HL-60 (cell line): ENCODE data around the gene STON1.

Experiments
- DNase-seq, 2 experiments: peaks; one replicate each; pipeline ENCODE4 v3.0.0-alpha.2; 2010 to 2020; ENCODE audit warnings: low read depth in 1 of 2, low spot score in 1 of 2
- H3K27ac ChIP-seq: fragments of 250-450 bp; sonication (Bioruptor Pico); replicated peaks from 2 replicates; pipeline ENCODE4 v1.5.1; 2020; ENCODE audit warnings: mild to moderate bottlenecking, moderate library complexity
- H3K27me3 ChIP-seq: fragments of 250-450 bp; sonication (Bioruptor Pico); 2 replicates; pipeline ENCODE4 v1.5.1; 2021; ENCODE audit warnings: mild to moderate bottlenecking, moderate library complexity; ENCODE audit not compliant: insufficient read depth, poor library complexity, severe bottlenecking
- H3K4me3 ChIP-seq: replicated peaks from 2 replicates; pipeline ENCODE4 v1.5.1; 2011; ENCODE audit warnings: mild to moderate bottlenecking, control low read depth, low read length; ENCODE audit not compliant: insufficient read depth
- GABPA ChIP-seq: IDR thresholded peaks from 2 replicates; pipeline ENCODE4 v1.6.1; 2012; ENCODE audit warnings: low read depth
- POLR2AphosphoS5 ChIP-seq: IDR thresholded peaks from 2 replicates; pipeline ENCODE4 v1.6.1; 2012; ENCODE audit warnings: low read depth
- SPI1 ChIP-seq: IDR thresholded peaks from 2 replicates; pipeline ENCODE4 v1.6.1; 2012; ENCODE audit warnings: low read depth, mild to moderate bottlenecking, borderline replicate concordance
- TF ChIP-seq, protein P1 (sequence below): IDR thresholded peaks from one replicate; pipeline ENCODE4 v1.5.1; 2011; ENCODE audit warnings: low read length, control low read depth, inconsistent platforms; ENCODE audit not compliant: insufficient read depth
- TF ChIP-seq, protein P2 (sequence below): IDR thresholded peaks from 2 replicates; pipeline ENCODE4 v1.6.1; 2012; ENCODE audit warnings: low read depth; ENCODE audit not compliant: insufficient replicate concordance

STON1 gene

DNA sequence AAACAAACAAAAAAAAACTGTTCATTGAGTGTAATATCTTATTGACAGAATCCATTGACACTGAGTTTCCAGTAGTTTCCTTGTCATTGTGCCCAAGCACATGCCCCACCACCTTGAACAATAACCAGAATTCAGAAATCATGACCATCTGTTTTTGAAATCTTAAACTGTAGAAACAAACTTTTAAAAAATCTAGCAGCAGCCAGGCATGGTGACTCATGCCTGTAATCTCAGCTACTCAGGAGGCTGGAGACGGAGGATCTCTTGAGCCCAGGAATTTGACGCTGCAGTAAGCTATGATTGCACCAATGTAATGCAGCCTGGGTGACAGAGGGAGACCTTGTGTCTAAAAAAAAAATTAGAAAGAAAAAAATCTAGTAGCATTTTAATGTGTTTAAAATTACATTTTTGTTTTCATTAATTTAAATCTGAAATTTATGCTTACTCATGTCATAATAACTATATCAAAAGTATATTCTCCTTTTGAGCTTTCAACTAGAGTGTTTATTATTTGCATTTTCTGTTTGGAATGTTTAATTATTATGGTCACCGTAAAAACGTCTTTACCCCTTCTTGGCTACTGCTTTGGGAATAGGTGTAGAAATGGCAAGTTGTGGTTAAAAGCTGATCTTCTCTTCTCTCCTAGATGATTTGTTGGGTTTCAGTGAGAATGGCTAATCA, 25.2 kb upstream of the STON1 start:
- H3K27ac ChIP-seq, result no peak overlapping the region
- no peak for DNase-seq
- H3K4me3 ChIP-seq, result no peak overlapping the region
- no peaks in the 10 kb centered on the region for H3K27me3 ChIP-seq
- no peak for TF ChIP-seq GABPA
- TF ChIP-seq, protein P1, sequence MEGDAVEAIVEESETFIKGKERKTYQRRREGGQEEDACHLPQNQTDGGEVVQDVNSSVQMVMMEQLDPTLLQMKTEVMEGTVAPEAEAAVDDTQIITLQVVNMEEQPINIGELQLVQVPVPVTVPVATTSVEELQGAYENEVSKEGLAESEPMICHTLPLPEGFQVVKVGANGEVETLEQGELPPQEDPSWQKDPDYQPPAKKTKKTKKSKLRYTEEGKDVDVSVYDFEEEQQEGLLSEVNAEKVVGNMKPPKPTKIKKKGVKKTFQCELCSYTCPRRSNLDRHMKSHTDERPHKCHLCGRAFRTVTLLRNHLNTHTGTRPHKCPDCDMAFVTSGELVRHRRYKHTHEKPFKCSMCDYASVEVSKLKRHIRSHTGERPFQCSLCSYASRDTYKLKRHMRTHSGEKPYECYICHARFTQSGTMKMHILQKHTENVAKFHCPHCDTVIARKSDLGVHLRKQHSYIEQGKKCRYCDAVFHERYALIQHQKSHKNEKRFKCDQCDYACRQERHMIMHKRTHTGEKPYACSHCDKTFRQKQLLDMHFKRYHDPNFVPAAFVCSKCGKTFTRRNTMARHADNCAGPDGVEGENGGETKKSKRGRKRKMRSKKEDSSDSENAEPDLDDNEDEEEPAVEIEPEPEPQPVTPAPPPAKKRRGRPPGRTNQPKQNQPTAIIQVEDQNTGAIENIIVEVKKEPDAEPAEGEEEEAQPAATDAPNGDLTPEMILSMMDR, result no peak
- TF ChIP-seq SPI1, result no peak
- TF ChIP-seq POLR2AphosphoS5, result no peak
- TF ChIP-seq, protein P2, sequence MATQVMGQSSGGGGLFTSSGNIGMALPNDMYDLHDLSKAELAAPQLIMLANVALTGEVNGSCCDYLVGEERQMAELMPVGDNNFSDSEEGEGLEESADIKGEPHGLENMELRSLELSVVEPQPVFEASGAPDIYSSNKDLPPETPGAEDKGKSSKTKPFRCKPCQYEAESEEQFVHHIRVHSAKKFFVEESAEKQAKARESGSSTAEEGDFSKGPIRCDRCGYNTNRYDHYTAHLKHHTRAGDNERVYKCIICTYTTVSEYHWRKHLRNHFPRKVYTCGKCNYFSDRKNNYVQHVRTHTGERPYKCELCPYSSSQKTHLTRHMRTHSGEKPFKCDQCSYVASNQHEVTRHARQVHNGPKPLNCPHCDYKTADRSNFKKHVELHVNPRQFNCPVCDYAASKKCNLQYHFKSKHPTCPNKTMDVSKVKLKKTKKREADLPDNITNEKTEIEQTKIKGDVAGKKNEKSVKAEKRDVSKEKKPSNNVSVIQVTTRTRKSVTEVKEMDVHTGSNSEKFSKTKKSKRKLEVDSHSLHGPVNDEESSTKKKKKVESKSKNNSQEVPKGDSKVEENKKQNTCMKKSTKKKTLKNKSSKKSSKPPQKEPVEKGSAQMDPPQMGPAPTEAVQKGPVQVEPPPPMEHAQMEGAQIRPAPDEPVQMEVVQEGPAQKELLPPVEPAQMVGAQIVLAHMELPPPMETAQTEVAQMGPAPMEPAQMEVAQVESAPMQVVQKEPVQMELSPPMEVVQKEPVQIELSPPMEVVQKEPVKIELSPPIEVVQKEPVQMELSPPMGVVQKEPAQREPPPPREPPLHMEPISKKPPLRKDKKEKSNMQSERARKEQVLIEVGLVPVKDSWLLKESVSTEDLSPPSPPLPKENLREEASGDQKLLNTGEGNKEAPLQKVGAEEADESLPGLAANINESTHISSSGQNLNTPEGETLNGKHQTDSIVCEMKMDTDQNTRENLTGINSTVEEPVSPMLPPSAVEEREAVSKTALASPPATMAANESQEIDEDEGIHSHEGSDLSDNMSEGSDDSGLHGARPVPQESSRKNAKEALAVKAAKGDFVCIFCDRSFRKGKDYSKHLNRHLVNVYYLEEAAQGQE, result no peak

DNA sequence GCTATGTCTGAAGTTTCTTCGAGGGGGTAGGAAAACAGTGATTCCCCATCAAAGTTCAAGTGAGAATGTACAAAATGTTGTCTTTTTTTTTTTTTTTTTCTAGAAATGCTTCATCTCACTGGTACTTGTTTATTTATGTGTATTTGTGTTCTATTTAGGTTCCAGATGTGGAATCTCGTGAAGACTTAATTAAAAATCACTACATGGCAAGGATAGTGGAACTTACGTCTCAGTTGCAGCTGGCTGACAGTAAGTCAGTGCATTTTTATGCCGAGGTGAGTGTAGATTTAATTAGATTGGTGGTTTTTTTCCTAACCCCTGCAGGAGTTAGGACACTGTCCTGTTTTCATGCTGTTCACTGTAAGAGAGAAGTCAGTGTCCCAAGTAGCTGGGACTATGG, 22.8 kb upstream of the STON1 start:
- H3K27ac ChIP-seq, result no peak overlapping the region
- no peak for DNase-seq
- TF ChIP-seq GABPA (no peak), SPI1 (no peak), POLR2AphosphoS5 (no peak)
- TF ChIP-seq, protein P2, result no peak
- TF ChIP-seq, protein P1, result no peak
- no peak overlapping the region for H3K4me3 ChIP-seq
- no peaks in the 10 kb centered on the region for H3K27me3 ChIP-seq

DNA sequence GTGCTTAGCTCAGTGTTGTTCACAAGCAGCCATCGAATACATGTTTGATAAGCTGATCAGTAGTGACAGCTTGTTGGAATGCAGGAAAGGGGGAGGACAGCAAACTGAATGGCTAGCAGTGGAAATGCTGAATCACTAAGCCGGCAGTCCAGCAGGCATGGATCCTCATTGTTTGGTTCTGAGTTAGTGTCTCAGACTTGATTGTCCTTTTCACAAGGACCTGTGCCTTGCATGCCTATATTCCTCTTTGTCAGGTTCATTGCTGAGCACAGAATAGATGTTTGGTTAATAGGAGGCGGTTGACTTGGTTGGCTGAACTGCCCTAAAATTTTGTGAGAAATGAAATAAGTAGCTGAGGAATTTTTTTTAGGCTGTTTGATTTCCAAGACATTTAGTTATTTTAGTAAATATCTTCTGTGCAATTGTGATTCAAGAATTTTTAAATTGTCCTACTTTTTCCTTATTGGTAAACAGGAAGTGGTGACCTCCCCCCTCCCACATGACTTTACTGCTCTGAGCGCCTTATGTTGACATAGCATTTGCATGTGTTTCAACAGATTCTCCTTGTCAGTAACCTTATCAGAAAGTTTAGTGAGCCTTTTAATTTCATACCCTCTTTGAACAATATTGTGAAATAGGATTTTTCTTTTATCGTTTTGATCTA, 21.4 kb upstream of the STON1 start:
- Histone ChIP-seq H3K27ac (peak overlapping the region; percentile 60), H3K27me3 (no peaks in the 10 kb centered on the region), H3K4me3 (no peak overlapping the region)
- DNase-seq, result peak; percentile 38 to 74
- TF ChIP-seq SPI1, result peak; percentile 56; the same call in 1 of the 2 replicates
- TF ChIP-seq GABPA, result no peak

DNA sequence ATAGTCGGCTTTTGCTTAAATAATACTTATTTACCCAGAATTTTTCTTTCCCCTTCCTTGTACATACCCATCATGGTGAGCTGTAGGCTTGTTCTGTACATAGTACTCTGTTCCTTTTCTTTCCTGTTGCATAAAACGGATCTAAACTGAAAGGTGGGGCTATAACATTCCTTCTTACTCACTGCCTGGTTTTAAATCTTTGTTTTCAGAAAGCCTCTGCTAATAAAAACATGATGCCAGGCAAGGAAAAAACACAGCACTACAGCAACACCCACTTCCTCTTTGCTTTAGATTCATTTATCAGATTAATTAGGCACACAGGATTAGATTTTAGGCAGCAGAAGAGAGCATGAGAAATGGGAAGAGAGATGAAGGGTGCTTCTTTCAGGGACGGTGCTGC, 19.6 kb upstream of the STON1 start:
- Histone ChIP-seq H3K4me3 (no peak overlapping the region), H3K27me3 (no peaks in the 10 kb centered on the region)

More for the DNA sequence above, 19.6 kb upstream of the STON1 start:
- TF ChIP-seq SPI1, result peak; percentile 79
- TF ChIP-seq, protein P2, result no peak
- no peak for DNase-seq
- no peak overlapping the region for H3K27ac ChIP-seq
